HepG2 (cell line): ENCODE measurements around the gene PTPMT1. TPM values are rescaled to one million over a fixed set of nuclear protein-coding genes. Genes with fewer than 3 reads are reported as not detected.

Experiments used
- ATAD3A ChIP-seq: sonication (generic); formaldehyde crosslinking; IDR thresholded peaks from 2 replicates; pipeline ENCODE4 v1.4.0; 2020; ENCODE audit warnings: missing genetic modification reagents
- ISX ChIP-seq: sonication (generic); formaldehyde crosslinking; conservative IDR thresholded peaks from 2 replicates; pipeline ENCODE4 v1.5.0; 2020; ENCODE audit warnings: missing genetic modification reagents
- MAFF ChIP-seq: IDR thresholded peaks from 2 replicates; pipeline ENCODE4 v1.6.1; 2011; ENCODE audit warnings: low read depth, low read length, improper control_type of control experiment
- MEF2D ChIP-seq: sonication (generic); formaldehyde crosslinking; IDR thresholded peaks from 2 replicates; pipeline ENCODE4 v1.5.1; 2020; ENCODE audit warnings: mild to moderate bottlenecking, missing genetic modification reagents
- MIER2 ChIP-seq: IDR thresholded peaks from 2 replicates; pipeline ENCODE4 v1.6.1; 2016; ENCODE audit warnings: missing biosample characterization, missing genetic modification reagents
- NR2F6 ChIP-seq, 2 experiments: IDR thresholded peaks; 2 replicates each; pipeline ENCODE4 v1.6.1; 2016; ENCODE audit warnings: antibody characterized with exemption in 1 of 2, mild to moderate bottlenecking in 1 of 2
- PITX1 ChIP-seq: sonication (generic); formaldehyde crosslinking; IDR thresholded peaks from 2 replicates; pipeline ENCODE4 v1.5.1; 2020; ENCODE audit warnings: mild to moderate bottlenecking, missing genetic modification reagents
- PPARG ChIP-seq: conservative IDR thresholded peaks from 2 replicates; pipeline ENCODE4 v1.6.1; 2016; ENCODE audit warnings: missing biosample characterization, missing genetic modification reagents
- SMAD9 ChIP-seq: sonication (generic); formaldehyde crosslinking; IDR thresholded peaks from 2 replicates; pipeline ENCODE4 v1.5.1; 2020; ENCODE audit warnings: mild to moderate bottlenecking, missing genetic modification reagents
- TBX2 ChIP-seq: sonication (generic); formaldehyde crosslinking; IDR thresholded peaks from 2 replicates; pipeline ENCODE4 v1.5.0; 2020; ENCODE audit warnings: missing genetic modification reagents, mild to moderate bottlenecking, borderline replicate concordance
- TEAD3 ChIP-seq: optimal IDR thresholded peaks from 2 replicates; pipeline ENCODE3; 2016; ENCODE audit warnings: borderline replicate concordance
- ZNF350 ChIP-seq: sonication (generic); formaldehyde crosslinking; IDR thresholded peaks from 2 replicates; pipeline ENCODE4 v1.4.0; 2020; ENCODE audit warnings: mild to moderate bottlenecking, low read depth, missing genetic modification reagents, borderline replicate concordance
- polyA plus RNA-seq, 8 experiments: library from polyadenylated mRNA; depleted of rRNA in 3 of 8; stranded (reverse) in 7 of 8; unstranded in 1 of 8; fragments of >200 nt; fragmentation: Illumina TruSeq in 4 of 8; extraction: Trizol in 4 of 8; gene quantifications; 2 replicates each; pipeline versions ENCODE4 v1.2.1 to v1.2.3, GENCODE V29; 2011 to 2016; ENCODE audit warnings: low read depth in 4 of 8, missing spikeins in 1 of 8, mixed read lengths in 1 of 8; ENCODE audit not compliant: insufficient read depth in 1 of 8
- total RNA-seq, 5 experiments: library from RNA; depleted of rRNA; stranded (reverse); fragments of >200 nt; fragmentation: Illumina TruSeq; extraction: Trizol; gene quantifications; 2 replicates each; pipeline ENCODE4 v1.2.3, GENCODE V29; 2016; ENCODE audit warnings: low read depth in 1 of 5
- TF ChIP-seq, protein P1 (sequence below): sonication (generic); formaldehyde crosslinking; IDR thresholded peaks from 2 replicates; pipeline ENCODE4 v1.5.1; 2020; ENCODE audit warnings: mild to moderate bottlenecking, moderate library complexity, missing genetic modification reagents
- TF ChIP-seq, protein P2 (sequence below): sonication (generic); formaldehyde crosslinking; IDR thresholded peaks from 2 replicates; pipeline ENCODE4 v1.4.0; 2020; ENCODE audit warnings: missing genetic modification reagents
- TF ChIP-seq, protein P3 (sequence below): sonication (generic); formaldehyde crosslinking; IDR thresholded peaks from 2 replicates; pipeline ENCODE4 v1.5.1; 2020; ENCODE audit warnings: mild to moderate bottlenecking, missing genetic modification reagents
- TF ChIP-seq, protein P4 (sequence below): sonication (generic); formaldehyde crosslinking; IDR thresholded peaks from 2 replicates; pipeline ENCODE4 v1.4.0; 2020; ENCODE audit warnings: missing genetic modification reagents

Gene PTPMT1
- total and polyA plus RNA-seq, 2 of the 13 experiments (the other 11 are each of a cell fraction or from before 2014, with no cell fraction given), result 55.6 to 129 TPM

DNA sequence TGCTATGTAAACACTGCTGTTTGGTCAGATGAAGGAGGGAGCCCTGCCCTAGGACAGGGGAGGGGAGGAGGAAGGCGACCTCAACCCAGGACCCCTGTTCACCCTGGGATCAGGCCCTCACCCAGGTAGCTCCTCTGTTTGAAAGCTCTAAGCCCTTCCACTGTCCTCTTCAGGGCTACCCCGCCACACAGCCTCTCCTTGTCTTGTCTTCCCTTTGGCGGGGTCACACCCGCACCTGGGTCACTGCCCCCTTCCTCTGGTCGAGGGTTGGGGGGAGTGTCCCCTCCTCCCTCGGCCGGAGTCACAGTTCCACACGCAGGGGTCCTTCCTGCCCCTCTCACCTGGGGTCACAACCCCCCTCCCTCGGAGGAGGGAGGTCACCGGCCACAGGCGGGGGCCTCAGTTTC is 463 bp upstream of the PTPMT1 start (continued):
- TF ChIP-seq TEAD3 (CRISPR knock-in tag) (peak; percentile 6), PPARG (CRISPR knock-in tag) (no peak), ATAD3A (CRISPR knock-in tag) (peak; percentile 30; the same call in 1 of the 2 replicates), MEF2D (peak; percentile 54; the same call in 1 of the 2 replicates), SMAD9 (CRISPR knock-in tag) (no peak), NR2F6 (IDR thresholded peaks at IDR 0.05) (peak; percentile 37; the same call in 1 of the 2 replicates), NR2F6 (CRISPR knock-in tag; IDR thresholded peaks at IDR 0.05) (peak; percentile 21; the same call in 1 of the 2 replicates), ZNF350 (CRISPR knock-in tag) (peak; percentile 14; the same call in 1 of the 2 replicates), ISX (CRISPR knock-in tag) (no peak), PITX1 (CRISPR knock-in tag) (peak; percentile 45; the same call in 1 of the 2 replicates), MIER2 (CRISPR knock-in tag) (no peak), MAFF (no peak), TBX2 (CRISPR knock-in tag) (no peak)
- TF ChIP-seq, protein P1, sequence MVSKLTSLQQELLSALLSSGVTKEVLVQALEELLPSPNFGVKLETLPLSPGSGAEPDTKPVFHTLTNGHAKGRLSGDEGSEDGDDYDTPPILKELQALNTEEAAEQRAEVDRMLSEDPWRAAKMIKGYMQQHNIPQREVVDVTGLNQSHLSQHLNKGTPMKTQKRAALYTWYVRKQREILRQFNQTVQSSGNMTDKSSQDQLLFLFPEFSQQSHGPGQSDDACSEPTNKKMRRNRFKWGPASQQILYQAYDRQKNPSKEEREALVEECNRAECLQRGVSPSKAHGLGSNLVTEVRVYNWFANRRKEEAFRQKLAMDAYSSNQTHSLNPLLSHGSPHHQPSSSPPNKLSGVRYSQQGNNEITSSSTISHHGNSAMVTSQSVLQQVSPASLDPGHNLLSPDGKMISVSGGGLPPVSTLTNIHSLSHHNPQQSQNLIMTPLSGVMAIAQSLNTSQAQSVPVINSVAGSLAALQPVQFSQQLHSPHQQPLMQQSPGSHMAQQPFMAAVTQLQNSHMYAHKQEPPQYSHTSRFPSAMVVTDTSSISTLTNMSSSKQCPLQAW (CRISPR knock-in tag), result 0 out of 2 replicates have a peak, but pooled peaks have one; percentile 31
- TF ChIP-seq, protein P2, sequence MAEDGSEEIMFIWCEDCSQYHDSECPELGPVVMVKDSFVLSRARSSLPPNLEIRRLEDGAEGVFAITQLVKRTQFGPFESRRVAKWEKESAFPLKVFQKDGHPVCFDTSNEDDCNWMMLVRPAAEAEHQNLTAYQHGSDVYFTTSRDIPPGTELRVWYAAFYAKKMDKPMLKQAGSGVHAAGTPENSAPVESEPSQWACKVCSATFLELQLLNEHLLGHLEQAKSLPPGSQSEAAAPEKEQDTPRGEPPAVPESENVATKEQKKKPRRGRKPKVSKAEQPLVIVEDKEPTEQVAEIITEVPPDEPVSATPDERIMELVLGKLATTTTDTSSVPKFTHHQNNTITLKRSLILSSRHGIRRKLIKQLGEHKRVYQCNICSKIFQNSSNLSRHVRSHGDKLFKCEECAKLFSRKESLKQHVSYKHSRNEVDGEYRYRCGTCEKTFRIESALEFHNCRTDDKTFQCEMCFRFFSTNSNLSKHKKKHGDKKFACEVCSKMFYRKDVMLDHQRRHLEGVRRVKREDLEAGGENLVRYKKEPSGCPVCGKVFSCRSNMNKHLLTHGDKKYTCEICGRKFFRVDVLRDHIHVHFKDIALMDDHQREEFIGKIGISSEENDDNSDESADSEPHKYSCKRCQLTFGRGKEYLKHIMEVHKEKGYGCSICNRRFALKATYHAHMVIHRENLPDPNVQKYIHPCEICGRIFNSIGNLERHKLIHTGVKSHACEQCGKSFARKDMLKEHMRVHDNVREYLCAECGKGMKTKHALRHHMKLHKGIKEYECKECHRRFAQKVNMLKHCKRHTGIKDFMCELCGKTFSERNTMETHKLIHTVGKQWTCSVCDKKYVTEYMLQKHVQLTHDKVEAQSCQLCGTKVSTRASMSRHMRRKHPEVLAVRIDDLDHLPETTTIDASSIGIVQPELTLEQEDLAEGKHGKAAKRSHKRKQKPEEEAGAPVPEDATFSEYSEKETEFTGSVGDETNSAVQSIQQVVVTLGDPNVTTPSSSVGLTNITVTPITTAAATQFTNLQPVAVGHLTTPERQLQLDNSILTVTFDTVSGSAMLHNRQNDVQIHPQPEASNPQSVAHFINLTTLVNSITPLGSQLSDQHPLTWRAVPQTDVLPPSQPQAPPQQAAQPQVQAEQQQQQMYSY (CRISPR knock-in tag), result no peak
- TF ChIP-seq, protein P3, sequence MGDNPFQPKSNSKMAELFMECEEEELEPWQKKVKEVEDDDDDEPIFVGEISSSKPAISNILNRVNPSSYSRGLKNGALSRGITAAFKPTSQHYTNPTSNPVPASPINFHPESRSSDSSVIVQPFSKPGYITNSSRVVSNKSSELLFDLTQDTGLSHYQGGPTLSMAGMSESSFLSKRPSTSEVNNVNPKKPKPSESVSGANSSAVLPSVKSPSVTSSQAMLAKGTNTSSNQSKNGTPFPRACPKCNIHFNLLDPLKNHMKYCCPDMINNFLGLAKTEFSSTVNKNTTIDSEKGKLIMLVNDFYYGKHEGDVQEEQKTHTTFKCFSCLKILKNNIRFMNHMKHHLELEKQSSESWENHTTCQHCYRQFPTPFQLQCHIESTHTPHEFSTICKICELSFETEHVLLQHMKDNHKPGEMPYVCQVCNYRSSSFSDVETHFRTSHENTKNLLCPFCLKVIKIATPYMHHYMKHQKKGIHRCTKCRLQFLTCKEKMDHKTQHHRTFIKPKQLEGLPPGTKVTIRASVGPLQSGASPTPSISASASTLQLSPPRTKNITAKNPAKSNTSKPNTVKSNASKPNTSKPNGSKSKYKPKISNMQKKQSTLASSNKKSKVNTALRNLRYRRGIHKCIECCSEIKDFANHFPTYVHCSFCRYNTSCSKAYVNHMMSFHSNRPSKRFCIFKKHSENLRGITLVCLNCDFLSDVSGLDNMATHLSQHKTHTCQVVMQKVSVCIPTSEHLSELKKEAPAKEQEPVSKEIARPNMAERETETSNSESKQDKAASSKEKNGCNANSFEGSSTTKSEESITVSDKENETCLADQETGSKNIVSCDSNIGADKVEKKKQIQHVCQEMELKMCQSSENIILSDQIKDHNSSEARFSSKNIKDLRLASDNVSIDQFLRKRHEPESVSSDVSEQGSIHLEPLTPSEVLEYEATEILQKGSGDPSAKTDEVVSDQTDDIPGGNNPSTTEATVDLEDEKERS (CRISPR knock-in tag), result 0 out of 2 replicates have a peak, but pooled peaks have one; percentile 30
- TF ChIP-seq, protein P4, sequence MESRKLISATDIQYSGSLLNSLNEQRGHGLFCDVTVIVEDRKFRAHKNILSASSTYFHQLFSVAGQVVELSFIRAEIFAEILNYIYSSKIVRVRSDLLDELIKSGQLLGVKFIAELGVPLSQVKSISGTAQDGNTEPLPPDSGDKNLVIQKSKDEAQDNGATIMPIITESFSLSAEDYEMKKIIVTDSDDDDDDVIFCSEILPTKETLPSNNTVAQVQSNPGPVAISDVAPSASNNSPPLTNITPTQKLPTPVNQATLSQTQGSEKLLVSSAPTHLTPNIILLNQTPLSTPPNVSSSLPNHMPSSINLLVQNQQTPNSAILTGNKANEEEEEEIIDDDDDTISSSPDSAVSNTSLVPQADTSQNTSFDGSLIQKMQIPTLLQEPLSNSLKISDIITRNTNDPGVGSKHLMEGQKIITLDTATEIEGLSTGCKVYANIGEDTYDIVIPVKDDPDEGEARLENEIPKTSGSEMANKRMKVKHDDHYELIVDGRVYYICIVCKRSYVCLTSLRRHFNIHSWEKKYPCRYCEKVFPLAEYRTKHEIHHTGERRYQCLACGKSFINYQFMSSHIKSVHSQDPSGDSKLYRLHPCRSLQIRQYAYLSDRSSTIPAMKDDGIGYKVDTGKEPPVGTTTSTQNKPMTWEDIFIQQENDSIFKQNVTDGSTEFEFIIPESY (CRISPR knock-in tag), result peak; percentile 65; the same call in 1 of the 2 replicates
